Measurements from ENCODE around the gene ABHD10. TPM values are rescaled to one million over a fixed set of nuclear protein-coding genes. Genes with fewer than 3 reads are reported as not detected.

Gene ABHD10
- total RNA-seq, 1 experiment from 2014 or later, result 52.4 TPM

DNA sequence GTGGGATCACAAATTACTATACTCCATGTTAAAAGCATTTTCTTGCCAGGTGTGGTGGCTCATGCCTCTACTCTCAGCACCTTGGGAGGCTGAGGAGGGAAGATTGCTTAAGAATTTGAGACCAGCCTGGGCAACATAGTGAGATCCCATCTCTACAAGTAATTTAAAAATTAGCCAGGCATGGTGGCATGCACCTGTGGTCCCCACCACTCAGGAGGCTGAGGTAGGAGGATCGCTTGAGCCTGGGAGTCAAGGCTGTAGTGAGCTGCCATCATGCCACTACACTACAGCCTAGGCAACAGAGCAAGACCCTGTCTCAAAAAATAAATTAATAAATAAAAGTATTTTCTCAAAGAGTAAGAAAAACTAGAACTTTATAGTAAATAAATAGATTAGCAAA, 22.9 kb upstream of the ABHD10 start:
- Histone ChIP-seq H3K4me1 (ENCODE audit: low read length) (no peaks in the 10 kb centered on the region), H3K79me2 (ENCODE audit: low read length) (no peaks in the 10 kb centered on the region), H3K27me3 (ENCODE audit: low read length) (no peaks in the 10 kb centered on the region), H3K4me2 (ENCODE audit: low read depth, low read length, poor library complexity, severe bottlenecking) (no peak overlapping the region), H3K36me3 (ENCODE audit: insufficient read depth, low read length) (no peaks in the 10 kb centered on the region), H3K9ac (ENCODE audit: low read length) (no peak overlapping the region), H3K9me2 (replicated peaks; ENCODE audit: insufficient read depth, low read length) (no peaks in the 10 kb centered on the region), H3K4me3 (ENCODE audit: low read length) (no peak overlapping the region), H4K20me1 (ENCODE audit: insufficient read depth, low read depth, low read length) (no peaks in the 10 kb centered on the region), H3K27ac (ENCODE audit: low read length) (no peak overlapping the region), H3K9me3 (ENCODE audit: low read length) (no peaks in the 10 kb centered on the region), H2AFZ (ENCODE audit: low read length) (no peak overlapping the region)
- no peak for DNase-seq

GRCh38 chr3:111956449-111956848, 22.4 kb upstream of the ABHD10 start:
- Histone ChIP-seq H3K9me3 (ENCODE audit: low read length) (no peaks in the 10 kb centered on the region), H3K9ac (ENCODE audit: low read length) (no peak overlapping the region), H3K79me2 (ENCODE audit: low read length) (no peaks in the 10 kb centered on the region), H3K4me3 (ENCODE audit: low read length) (no peak overlapping the region), H4K20me1 (ENCODE audit: insufficient read depth, low read depth, low read length) (no peaks in the 10 kb centered on the region), H3K4me1 (ENCODE audit: low read length) (no peaks in the 10 kb centered on the region), H3K4me2 (ENCODE audit: low read depth, low read length, poor library complexity, severe bottlenecking) (no peak overlapping the region), H3K36me3 (ENCODE audit: insufficient read depth, low read length) (no peaks in the 10 kb centered on the region), H2AFZ (ENCODE audit: low read length) (no peak overlapping the region), H3K27ac (ENCODE audit: low read length) (no peak overlapping the region), H3K27me3 (ENCODE audit: low read length) (no peaks in the 10 kb centered on the region), H3K9me2 (replicated peaks; ENCODE audit: insufficient read depth, low read length) (no peaks in the 10 kb centered on the region)
- no peak for DNase-seq

GRCh38 chr3:111956995-111957734, 21.7 kb upstream of the ABHD10 start:
- H3K27ac ChIP-seq (ENCODE audit: low read length), result no peak overlapping the region
- H3K9me2 ChIP-seq (replicated peaks; ENCODE audit: insufficient read depth, low read length), result no peaks in the 10 kb centered on the region
- H4K20me1 ChIP-seq (ENCODE audit: insufficient read depth, low read depth, low read length), result no peaks in the 10 kb centered on the region
- H3K4me2 ChIP-seq (ENCODE audit: low read depth, low read length, poor library complexity, severe bottlenecking), result no peak overlapping the region
- no peak overlapping the region for H2AFZ ChIP-seq (ENCODE audit: low read length)
- DNase-seq, result no peak
- no peaks in the 10 kb centered on the region for H3K4me1 ChIP-seq (ENCODE audit: low read length)
- no peak overlapping the region for H3K4me3 ChIP-seq (ENCODE audit: low read length)
- no peaks in the 10 kb centered on the region for H3K27me3 ChIP-seq (ENCODE audit: low read length)
- no peaks in the 10 kb centered on the region for H3K36me3 ChIP-seq (ENCODE audit: insufficient read depth, low read length)
- no peaks in the 10 kb centered on the region for H3K79me2 ChIP-seq (ENCODE audit: low read length)
- H3K9ac ChIP-seq (ENCODE audit: low read length), result no peak overlapping the region
- no peaks in the 10 kb centered on the region for H3K9me3 ChIP-seq (ENCODE audit: low read length)

DNA sequence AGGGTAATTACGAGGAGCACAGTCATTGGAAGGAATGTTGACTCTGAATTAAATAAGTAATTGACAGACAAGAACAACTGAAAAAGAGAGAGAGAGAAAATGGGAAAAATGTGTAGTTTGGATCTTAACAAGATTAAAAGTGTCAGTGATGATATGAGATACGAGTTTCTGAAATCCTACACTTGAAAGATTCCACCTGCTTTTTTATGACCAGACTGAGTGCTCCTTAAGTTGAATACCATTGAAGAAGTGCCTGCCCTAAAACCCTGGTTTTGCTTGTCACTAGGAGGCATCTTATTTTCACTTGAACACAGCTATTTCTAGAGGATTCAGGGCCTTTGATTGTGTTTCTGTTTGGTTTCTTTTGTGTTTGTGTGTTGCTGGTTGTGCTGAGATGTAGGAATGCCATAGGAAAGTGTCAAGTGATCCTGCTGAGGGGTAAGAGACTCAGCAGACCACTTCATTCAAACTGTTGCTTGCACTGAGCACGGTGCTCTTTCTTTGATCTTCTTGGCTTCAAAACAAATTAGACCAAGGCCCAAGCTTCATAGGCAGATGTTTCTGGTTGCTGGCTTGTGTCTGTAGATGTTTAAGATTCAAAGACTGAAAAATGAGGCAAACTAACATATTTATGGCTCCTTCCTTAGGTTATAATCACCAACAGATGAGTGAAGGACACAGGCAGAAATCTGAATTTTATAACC, 17.2 kb upstream of the ABHD10 start:
- Histone ChIP-seq H2AFZ (ENCODE audit: low read length) (peak overlapping the region; percentile 55; the same call in 1 of the 2 replicates), H3K9ac (ENCODE audit: low read length) (no peak overlapping the region), H3K4me3 (ENCODE audit: low read length) (no peak overlapping the region), H3K4me1 (ENCODE audit: low read length) (peaks cover 2% of the 10 kb centered on the region; the same call in 1 of the 2 replicates), H3K4me2 (ENCODE audit: low read depth, low read length, poor library complexity, severe bottlenecking) (no peak overlapping the region), H4K20me1 (ENCODE audit: insufficient read depth, low read depth, low read length) (no peaks in the 10 kb centered on the region), H3K9me3 (ENCODE audit: low read length) (no peaks in the 10 kb centered on the region), H3K36me3 (ENCODE audit: insufficient read depth, low read length) (no peaks in the 10 kb centered on the region), H3K79me2 (ENCODE audit: low read length) (no peaks in the 10 kb centered on the region), H3K27me3 (ENCODE audit: low read length) (no peaks in the 10 kb centered on the region), H3K9me2 (replicated peaks; ENCODE audit: insufficient read depth, low read length) (no peaks in the 10 kb centered on the region), H3K27ac (ENCODE audit: low read length) (no peak overlapping the region)
- no peak for DNase-seq

DNA sequence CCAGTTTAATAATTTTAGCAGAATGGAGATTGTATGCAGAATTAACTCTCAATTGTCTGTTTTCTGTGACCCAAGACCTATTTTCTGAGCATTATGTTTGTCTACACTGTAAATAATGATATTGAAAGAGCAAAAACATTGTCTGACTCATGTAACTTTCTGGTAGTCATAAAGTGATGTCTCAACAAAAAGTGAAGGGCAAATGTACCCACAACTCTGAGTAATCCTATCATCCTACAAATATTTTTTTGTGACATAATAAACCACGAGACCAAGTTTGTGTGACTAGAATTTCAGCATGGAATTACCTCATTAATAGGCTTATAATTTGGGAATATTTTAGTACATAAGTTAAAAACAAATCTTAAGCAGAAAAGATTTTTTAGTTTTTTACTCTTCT, 15.4 kb upstream of the ABHD10 start:
- Histone ChIP-seq H3K4me1 (ENCODE audit: low read length) (peaks cover 18% of the 10 kb centered on the region), H3K9me3 (ENCODE audit: low read length) (no peaks in the 10 kb centered on the region), H3K79me2 (ENCODE audit: low read length) (no peaks in the 10 kb centered on the region), H3K4me2 (ENCODE audit: low read depth, low read length, poor library complexity, severe bottlenecking) (no peak overlapping the region), H3K9ac (ENCODE audit: low read length) (no peak overlapping the region), H3K4me3 (ENCODE audit: low read length) (no peak overlapping the region), H4K20me1 (ENCODE audit: insufficient read depth, low read depth, low read length) (no peaks in the 10 kb centered on the region), H3K36me3 (ENCODE audit: insufficient read depth, low read length) (no peaks in the 10 kb centered on the region), H2AFZ (ENCODE audit: low read length) (no peak overlapping the region), H3K9me2 (replicated peaks; ENCODE audit: insufficient read depth, low read length) (no peaks in the 10 kb centered on the region), H3K27ac (ENCODE audit: low read length) (no peak overlapping the region), H3K27me3 (ENCODE audit: low read length) (no peaks in the 10 kb centered on the region)
- no peak for DNase-seq

DNA sequence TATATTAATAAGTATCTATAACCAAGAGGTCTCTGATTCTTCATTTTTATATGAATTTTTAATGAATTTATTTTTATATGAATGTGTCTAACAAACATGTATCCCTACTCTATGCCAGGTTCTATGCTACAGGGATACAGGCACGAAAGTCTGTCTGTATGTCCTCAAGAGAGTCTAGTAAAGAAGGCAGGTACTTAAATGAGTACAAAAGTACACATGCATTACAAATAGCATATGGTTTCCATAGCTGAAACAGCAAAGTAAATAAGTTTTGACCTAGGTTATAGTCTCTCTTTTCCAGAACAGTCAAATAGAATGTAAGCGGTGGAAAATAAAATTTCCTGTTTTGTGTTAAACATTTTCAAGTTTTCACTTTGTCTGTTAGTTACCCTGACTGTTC, 13.3 kb upstream of the ABHD10 start:
- H4K20me1 ChIP-seq (ENCODE audit: insufficient read depth, low read depth, low read length), result no peaks in the 10 kb centered on the region
- no peaks in the 10 kb centered on the region for H3K27me3 ChIP-seq (ENCODE audit: low read length)
- no peak overlapping the region for H3K4me2 ChIP-seq (ENCODE audit: low read depth, low read length, poor library complexity, severe bottlenecking)
- no peak overlapping the region for H3K27ac ChIP-seq (ENCODE audit: low read length)
- no peaks in the 10 kb centered on the region for H3K9me2 ChIP-seq (replicated peaks; ENCODE audit: insufficient read depth, low read length)
- H3K4me1 ChIP-seq (ENCODE audit: low read length), result peaks cover 28% of the 10 kb centered on the region
- H3K79me2 ChIP-seq (ENCODE audit: low read length), result no peaks in the 10 kb centered on the region
- H3K9me3 ChIP-seq (ENCODE audit: low read length), result no peaks in the 10 kb centered on the region
- no peak for DNase-seq
- H3K36me3 ChIP-seq (ENCODE audit: insufficient read depth, low read length), result no peaks in the 10 kb centered on the region
- H3K4me3 ChIP-seq (ENCODE audit: low read length), result no peak overlapping the region
- H2AFZ ChIP-seq (ENCODE audit: low read length), result no peak overlapping the region
- no peak overlapping the region for H3K9ac ChIP-seq (ENCODE audit: low read length)

DNA sequence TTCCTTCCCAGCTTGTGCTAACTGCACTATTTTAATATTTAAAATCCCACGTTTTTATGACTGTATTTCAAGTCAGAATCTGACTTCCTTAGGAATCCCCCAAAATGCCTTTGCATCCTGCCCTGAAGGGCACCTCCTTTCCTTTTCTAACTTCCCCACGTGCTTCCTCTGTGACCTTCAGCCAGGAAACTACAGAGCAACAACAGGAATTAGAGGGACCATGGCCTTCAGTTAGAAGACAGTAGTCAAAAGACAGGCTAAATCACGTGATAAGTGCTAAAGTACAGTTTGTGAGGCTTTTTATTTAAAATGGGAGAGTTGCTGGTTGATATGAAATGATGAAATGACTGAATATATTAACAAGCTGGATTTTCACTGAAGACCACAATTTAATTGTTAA, 11.8 kb upstream of the ABHD10 start:
- H3K9me2 ChIP-seq (replicated peaks; ENCODE audit: insufficient read depth, low read length), result no peaks in the 10 kb centered on the region

DNA sequence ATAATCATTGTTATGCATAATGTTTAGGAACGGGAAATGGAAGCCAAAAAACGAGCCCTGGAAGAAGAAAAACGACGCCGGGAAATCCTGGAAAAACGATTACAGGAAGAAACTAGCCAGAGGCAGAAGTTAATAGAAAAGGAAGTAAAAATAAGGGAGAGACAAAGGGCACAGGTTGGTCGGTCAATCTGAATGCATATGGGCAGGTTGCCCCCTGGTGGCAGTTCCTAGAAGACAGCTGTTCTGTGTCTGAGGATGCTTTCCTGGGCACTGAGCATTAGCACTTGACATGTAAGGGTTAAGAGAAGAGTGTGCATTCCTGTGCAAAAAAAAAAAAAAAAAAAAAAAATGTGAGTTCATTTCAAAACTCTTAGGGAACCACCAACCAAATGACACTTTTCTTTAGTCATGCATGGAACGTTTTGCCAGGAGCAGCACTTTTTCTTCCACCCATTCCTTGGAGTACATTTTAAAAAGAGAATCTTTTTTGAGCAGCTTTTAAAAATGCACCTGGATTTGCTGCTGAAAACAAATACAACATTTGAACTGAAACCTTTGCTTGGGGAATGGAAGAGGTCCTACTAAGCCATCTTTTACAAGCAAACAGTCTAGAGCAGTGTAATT, 11.1 kb upstream of the ABHD10 start:
- Histone ChIP-seq H3K4me3 (ENCODE audit: low read length) (no peak overlapping the region), H3K36me3 (ENCODE audit: insufficient read depth, low read length) (no peaks in the 10 kb centered on the region), H3K9me2 (replicated peaks; ENCODE audit: insufficient read depth, low read length) (no peaks in the 10 kb centered on the region), H3K4me1 (ENCODE audit: low read length) (peaks cover 30% of the 10 kb centered on the region), H3K4me2 (ENCODE audit: low read depth, low read length, poor library complexity, severe bottlenecking) (peak overlapping the region; percentile 53), H3K9me3 (ENCODE audit: low read length) (no peaks in the 10 kb centered on the region), H3K79me2 (ENCODE audit: low read length) (no peaks in the 10 kb centered on the region), H4K20me1 (ENCODE audit: insufficient read depth, low read depth, low read length) (no peaks in the 10 kb centered on the region), H2AFZ (ENCODE audit: low read length) (no peak overlapping the region; the same call in 1 of the 2 replicates), H3K9ac (ENCODE audit: low read length) (no peak overlapping the region; the same call in 1 of the 2 replicates), H3K27ac (ENCODE audit: low read length) (no peak overlapping the region), H3K27me3 (ENCODE audit: low read length) (no peaks in the 10 kb centered on the region)
- DNase-seq, result peak; percentile 93

More for the DNA sequence above, 11.8 kb upstream of the ABHD10 start:
- H3K9ac ChIP-seq (ENCODE audit: low read length), result no peak overlapping the region
- H3K4me3 ChIP-seq (ENCODE audit: low read length), result no peak overlapping the region
- no peak overlapping the region; the same call in 1 of the 2 replicates for H2AFZ ChIP-seq (ENCODE audit: low read length)
- H3K4me1 ChIP-seq (ENCODE audit: low read length), result peaks cover 30% of the 10 kb centered on the region
- no peaks in the 10 kb centered on the region for H3K9me3 ChIP-seq (ENCODE audit: low read length)
- H4K20me1 ChIP-seq (ENCODE audit: insufficient read depth, low read depth, low read length), result no peaks in the 10 kb centered on the region
- no peak overlapping the region for H3K27ac ChIP-seq (ENCODE audit: low read length)
- H3K36me3 ChIP-seq (ENCODE audit: insufficient read depth, low read length), result no peaks in the 10 kb centered on the region
- H3K79me2 ChIP-seq (ENCODE audit: low read length), result no peaks in the 10 kb centered on the region
- no peak for DNase-seq
- no peaks in the 10 kb centered on the region for H3K27me3 ChIP-seq (ENCODE audit: low read length)
- peak overlapping the region; percentile 53 for H3K4me2 ChIP-seq (ENCODE audit: low read depth, low read length, poor library complexity, severe bottlenecking)
